ENCODE results near the gene SEC31A.

The SEC31A gene

DNA sequence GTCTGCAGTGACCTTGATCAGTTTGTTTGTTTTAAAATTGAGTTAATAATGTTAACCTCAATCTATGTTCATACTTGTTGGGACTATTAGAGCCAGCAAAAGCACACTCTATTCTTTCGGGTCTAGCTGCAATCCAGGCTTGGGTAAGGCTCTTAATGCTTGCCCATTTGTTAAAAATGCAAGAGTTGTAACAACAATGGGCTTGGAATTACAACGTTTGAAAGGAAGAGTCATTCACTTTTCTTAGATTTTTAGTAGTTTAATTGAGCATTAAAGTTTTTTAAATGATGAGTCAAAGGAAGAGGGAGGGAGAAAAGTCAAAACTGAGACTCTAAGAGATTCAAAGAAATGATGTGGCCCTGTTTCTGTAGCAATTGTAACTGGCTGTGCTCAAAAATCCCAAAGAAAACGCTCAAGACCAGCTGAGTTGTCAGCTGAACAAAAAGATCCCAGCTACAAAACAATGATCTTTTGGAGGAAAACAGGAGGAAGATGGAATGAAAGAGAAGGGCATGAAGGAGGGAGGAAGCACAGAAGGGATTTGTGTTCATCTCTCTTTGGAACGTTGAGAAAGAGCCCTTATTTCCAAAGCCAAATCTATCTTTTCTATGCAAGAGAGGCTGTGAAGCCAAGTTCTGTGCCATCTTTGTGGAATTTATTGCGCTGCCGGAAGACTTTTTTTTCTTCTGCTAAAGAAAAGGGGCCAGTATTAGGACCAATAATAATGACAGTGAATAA is 97.9 kb downstream of the SEC31A start:
- DNase-seq (ENCODE audit: low read depth in 2 of 3, low spot score in 2 of 3) = no peak

DNA sequence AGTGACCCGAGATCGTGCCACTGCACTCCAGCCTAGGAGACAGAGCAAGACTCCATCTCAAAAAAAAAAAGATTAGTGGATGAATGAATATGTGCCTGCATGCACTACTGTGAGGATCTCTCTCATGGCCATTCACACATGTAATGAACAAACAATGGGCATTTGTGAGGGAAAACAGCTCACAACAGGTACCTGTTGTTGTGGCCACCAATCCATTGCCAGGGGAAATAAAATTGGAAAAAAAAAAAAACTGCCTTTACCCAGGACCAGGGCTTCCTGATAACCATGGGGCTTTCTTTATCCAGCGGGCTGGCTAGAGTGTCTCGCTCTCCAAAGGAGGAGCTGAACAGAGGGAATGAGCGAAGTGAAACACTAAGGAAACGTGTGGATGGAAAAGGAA is 99.8 kb downstream of the SEC31A start:
- no peak for DNase-seq (ENCODE audit: low read depth in 2 of 3, low spot score in 2 of 3)

DNA sequence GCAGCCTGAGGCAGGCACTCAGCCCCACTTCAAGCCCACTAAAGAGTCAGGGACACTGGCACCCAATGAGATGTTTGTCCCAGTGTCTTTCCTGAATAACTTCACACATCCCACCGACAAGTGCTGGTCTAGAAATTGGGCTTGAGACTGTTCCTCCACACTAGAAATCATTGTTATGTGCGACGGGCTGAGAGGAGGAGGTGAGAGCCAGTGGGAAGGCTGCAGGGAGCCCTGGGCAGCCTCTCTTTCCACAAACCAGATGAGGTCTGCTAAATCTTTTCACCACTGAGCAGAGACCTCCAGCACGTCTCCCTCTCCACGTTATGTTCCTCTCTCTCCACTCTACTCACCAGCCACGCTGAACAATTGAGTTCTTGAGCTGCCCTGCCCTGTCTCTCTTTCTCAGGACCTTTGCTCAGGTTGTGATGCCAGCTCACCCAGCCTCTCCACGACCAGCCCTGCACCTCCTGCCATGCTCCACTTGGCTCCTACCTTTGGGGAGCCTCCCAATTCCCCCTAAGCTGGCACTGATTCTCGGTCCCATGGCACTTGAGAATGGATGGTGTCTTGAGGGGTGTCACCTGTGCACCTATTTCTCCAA is 100.8 kb downstream of the SEC31A start:
- DNase-seq (ENCODE audit: low read depth in 2 of 3, low spot score in 2 of 3) = no peak

DNA sequence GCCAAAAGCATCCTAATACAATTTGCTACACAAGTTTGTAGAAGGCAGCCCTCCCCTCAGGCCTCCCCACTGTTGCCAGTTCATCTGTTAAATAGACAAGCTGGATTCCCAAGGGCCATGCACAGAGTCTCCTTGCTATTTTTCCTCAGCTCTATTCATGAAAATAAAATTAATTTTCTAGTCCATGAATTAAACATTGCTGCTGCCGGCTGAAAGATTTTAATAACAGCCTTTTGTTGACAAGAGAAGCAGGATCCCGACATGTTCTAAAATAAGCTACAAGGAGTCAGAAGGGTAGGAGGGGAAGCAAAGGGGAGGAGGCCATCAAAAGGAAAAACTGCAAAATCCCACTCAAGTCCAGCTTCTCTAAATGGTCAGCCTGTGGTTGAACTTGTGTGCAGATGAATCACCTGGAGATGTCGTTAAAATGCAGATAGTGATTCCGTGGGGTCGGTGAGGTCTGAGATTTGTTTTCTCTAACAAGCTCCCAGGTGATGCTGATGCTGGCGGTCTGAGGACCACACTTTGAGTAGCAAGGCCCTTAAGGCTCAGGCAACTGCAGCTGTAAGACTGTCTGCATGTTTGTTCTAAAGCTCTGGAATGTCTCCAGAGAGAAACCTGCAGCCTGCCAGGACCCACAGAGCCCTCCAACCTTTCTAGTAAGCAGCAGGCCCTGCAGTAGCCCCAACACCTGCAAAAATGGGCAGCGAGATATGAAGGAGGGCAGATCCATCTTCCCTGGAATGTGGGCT is 101.8 kb downstream of the SEC31A start:
- DNase-seq (ENCODE audit: low read depth in 2 of 3, low spot score in 2 of 3) = no peak

DNA sequence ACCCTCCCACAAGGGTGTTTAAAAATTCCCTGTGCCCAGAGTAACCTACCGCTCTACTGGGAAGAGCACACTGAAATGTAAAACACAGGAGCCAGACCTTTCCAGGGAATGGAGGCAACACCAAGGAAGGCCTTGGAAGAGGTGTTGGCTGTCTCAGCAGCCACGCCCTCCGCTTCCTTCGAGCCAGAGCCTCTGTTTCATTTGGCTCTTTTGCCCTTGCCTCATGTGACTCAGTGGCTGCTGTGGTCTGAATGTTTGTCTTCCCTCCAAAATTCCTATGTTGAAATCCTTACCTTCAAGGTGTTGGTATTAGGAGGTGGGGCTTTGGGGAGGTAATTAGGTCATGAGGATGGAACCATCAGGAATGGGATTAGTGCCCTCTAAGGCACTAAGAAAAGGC is 103.6 kb downstream of the SEC31A start:
- no peak for DNase-seq (ENCODE audit: low read depth in 2 of 3, low spot score in 2 of 3)

DNA sequence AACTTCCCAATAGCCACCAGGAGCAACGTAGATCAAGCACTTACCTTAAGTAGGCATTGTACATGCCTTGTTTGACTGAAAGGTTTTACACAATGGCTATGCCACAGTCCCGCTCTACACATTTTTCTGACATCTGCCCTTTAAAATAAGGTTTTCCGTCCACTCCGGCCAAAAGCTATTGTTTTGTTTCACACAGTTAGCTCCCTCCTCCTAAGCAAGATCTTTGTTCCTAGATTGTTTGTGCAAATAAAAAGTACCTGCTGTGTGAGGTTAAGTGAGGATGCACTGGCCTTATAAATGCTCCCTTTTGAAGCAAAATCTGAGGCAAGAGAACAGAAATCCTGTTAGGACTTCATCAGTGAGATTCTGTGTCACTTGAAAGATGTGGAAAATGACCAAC is 104.1 kb downstream of the SEC31A start:
- no peak for DNase-seq (ENCODE audit: low read depth in 2 of 3, low spot score in 2 of 3)

DNA sequence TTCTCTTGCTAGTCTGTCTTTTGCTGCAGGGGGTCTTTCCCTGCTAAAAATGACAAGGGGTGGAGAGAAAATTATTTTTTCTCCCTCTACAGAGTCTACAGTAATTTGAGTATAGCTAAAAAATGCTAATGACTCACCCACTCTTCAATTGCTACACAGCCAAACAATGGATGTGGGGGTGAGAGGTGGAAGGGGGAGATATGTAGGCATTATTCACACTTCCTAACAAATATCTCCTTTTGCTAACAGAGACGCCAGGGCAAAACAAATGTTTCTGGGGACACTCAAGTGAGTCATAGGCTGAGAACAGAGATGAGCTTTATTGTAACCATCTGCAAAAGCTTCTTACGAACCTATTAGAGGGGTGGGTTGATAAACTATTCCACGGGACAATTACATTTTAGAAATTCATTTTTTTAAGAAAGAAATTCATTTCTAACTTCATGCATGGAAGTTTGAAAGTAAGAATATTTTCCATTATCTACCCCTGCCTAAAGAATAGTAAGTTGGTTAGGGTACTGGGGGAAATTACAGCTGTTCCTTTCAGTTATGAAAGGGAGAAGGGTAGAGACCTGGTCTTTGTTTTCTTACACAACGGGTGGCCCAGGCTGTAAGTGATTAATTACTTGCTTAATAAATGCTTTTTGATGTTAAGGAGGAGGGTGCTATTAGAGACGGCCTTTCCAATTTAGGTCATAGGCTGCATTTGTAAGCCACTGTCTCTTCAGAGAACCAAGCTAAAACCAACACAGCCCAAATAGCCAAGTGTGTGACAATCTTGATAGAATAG is 105.1 kb downstream of the SEC31A start:
- no peak for DNase-seq (ENCODE audit: low read depth in 2 of 3, low spot score in 2 of 3)

DNA sequence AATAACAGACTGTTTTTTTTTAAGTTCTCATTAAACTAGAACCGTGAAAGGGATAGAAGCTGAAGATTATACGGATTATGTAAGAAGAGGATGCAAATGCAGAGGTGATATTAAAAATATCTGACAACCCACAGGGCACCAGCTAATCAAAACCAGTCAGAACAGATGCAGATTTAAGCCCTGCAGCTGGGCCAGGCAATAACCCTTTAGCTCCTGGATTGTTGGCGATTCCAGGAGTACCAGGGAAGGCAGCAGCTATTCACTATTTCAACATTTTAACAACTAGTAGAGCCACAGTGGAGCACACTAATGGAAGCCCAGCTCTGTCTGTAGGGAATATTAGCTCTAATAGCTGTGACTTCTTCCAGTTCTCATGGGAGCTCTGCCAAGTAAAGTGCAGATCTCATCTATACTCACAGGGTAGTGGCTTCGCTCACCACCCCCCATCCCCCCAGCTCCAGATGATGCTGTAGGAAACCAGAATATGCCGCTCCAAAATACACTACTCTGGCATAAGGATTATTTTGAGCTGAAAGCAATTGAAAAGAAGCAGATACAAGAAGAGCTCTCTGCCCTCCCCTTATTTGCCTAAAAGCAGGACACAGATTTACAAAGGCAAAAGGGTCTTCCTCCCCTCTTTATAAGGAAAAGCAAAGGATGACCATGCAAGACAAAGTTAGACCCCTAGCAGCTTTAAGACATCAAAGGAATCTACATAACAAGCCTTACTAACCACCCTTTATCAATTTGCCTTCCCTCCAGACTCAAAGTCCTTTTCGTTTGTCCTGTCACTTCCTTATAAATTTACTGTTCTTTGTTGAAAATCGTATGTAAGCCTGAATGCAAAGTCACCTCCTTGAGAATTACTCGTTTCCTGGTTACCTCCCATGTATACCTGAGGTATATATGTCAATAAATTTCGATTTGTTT is 106.0 kb downstream of the SEC31A start:
- DNase-seq (ENCODE audit: low read depth in 2 of 3, low spot score in 2 of 3) = no peak

DNA sequence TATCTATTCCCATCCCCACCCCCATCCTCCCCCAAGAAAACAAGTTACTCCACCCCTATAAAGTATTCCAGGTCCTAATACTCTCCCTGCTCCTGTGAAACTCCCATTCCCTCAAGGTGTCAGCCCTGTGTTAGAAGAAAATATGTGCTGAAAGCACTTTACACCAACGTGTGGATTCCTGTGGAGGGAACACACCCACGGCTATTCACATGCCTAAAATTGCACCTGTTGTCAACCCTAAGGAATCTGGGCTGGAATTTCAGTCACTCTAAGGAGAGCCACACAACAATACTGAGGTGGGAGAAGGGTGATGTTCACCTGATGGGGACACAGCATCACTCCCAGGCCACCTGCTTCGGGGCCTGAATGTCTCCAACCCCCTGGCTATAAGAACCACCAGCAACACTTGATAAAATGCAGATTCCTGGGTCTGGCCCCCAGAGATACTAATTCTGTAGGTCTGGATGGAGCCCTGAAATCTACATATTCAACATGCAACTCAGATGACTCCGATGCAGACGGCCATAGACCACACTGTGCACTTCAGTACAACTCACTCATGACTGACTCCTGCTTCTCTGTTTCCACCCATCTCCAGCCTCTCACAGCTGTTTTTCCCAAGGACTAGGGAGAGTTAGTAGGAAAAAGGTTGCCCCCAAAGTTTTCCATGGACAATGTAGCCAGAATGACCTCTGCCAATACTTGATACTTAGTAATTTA is 108.2 kb downstream of the SEC31A start:
- no peak for DNase-seq (ENCODE audit: low read depth in 2 of 3, low spot score in 2 of 3)

DNA sequence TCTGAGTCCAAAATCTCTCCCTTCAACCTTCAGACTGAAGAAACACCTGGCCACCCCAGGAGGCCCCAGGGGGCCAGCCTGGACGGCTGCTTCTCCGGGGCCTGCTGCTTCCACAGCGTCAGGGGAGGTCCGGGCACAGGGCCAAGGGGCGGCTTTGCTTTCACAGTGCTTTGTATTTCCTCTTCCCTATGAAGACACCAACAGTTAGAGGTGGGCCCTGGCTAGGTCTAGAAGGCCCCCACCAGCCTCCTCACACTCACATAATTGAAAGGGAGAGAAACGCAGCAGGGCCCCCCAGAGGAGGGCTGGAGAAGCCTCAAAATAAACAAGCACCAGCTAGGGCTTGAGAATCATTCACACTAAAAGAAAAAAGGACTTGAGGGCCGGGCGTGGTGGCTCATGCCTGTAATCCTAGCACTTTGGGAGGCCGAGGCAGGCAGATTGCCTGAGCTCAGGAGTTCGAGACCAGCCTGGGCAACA is 110.2 kb downstream of the SEC31A start:
- no peak for DNase-seq (ENCODE audit: low read depth in 2 of 3, low spot score in 2 of 3)

DNA sequence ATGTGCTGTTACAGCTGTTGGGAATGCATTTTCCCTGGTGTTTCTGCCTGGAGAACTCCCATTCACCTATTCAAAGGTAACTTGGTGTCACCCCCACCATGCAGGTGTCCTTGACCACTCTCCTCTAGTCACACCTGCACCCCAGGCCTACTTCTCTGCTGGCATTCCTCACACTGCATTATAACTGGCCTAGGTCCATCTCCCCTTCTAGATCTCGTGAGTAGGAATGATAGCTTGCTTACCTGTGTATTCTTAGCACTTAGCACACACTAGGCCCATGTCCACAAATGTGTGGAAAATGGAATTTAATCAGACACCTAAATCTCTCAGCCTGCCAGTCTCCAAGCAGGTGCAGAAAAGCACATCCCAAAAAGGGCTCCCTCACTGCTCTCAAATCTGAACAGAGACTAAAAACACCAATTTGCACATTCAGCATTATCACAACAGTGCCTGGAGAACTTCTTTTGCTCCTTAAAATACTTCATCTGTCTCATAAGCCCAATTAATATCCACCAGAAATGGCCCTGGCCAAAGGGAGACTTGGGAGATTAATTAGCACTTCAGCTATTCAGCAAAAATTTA is 110.7 kb downstream of the SEC31A start:
- DNase-seq (ENCODE audit: low read depth in 2 of 3, low spot score in 2 of 3) = no peak

DNA sequence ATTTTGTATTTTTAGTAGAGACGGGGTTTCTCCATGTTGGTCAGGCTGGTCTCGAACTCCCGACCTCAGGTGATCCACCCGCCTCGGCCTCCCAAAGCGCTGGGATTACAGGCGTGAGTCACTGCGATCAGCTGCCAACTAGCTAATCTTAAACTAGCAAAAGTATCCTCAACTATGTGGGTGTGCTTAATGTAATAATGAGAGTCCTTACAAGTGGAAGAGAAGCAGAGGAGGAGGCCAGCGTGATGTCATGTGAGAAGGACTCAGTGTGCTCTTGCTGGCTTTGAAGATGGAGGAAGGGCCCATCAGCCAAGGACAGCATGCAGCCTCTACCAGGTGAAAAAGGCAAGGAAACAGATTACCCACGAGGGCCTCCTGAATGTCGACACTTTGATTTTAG is 111.9 kb downstream of the SEC31A start:
- no peak for DNase-seq (ENCODE audit: low read depth in 2 of 3, low spot score in 2 of 3)

DNA sequence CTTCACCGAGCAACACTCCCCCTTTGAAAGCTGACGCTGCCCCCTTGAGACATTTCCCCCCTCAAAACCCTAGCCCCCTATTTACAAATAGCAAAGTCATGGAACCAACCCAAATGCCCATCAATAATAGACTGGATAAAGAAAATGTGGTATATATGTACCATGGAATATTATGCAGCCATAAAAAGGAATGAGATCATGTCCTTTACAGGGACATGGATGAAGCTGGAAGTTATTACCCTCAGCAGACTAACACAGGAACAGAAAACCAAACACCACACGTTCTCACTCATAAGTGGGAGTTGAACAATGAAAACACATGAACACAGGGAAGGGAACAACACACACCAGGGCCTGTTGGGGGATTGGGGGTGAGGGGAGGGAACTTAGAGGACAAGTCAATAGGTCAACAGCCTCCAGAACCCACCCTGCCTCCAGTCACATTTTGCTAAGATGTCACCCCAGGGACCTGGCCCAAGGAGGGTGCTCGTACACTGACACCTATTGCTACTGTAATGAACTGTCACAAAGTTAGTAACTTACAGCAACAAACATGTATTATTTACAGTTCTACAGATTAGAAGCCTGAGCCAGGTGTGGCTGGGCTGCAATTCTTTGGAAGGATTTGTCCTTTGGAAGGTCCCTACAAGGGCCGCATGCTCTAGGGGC is 113.0 kb downstream of the SEC31A start:
- DNase-seq (ENCODE audit: low read depth in 2 of 3, low spot score in 2 of 3) = no peak

DNA sequence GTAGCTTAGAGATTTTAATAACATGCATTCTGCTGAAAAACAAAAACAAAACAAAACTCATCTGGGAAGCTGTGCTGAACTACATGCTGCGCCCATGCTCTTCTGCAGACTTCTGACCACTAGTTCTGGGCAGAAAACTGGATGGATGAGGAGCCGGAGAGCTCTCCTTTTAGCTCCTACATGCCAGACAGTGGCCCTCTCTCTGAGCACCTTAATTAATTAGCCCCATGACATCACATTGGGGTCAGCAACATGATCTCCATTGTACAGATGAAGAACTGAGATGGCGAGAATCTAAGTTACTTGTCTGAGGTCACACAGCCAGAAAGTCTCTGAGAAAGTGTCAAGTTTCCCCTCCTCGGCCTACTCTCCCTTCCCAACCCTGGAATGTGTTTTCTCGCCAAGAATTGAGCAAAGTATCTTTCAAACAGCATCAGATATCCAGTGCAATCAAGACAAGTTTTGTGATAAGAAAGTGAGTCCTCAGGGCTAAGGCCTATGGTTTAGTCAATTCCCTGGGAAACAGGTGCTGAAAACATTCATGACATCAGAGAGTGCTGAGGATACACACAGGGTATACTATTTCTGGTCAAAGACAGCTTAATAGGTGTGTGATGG is 113.9 kb downstream of the SEC31A start:
- no peak for DNase-seq (ENCODE audit: low read depth in 2 of 3, low spot score in 2 of 3)

DNA sequence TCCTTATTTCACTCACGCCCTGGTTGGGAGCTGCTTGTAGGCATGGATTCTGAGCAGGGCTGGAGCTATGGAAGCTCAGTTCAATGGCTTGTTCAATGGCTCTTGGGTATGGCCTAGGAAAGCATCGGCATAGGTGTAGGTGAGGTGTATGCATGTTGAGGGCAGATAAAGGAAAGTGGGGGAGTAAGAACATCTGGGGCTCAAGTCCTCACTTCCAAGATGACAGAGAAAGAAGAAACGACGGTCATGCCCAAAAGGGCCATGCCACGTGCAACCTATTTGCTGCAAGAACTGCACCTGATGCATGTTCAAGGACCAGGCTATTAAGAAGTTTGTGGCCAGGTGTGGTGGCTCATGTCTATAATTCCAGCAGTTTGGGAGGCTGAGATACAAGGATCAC is 115.7 kb downstream of the SEC31A start:
- no peak for DNase-seq (ENCODE audit: low read depth in 2 of 3, low spot score in 2 of 3)

DNA sequence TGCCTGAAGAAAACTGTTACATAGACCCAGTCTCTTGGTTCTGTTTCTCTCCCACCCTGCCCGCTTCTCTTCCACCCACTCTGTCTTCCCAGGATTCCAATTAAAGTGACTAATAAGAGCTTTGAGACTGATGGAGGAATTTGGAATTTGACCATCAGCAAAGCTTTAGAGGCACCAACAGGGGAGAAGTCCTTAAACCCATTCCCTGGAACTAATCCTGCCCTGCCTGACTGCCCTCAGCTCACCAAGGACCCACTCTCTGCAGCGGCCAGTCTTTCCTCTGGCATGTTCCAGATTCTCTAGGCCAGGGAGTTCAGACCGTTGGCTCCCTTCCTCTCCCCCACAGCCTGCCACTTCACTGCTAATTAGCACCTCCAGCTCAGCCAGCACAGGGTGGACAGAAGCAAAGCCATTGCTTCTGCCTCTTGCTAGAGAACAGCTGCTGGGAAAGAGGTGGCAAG is 116.2 kb downstream of the SEC31A start:
- no peak for DNase-seq (ENCODE audit: low read depth in 2 of 3, low spot score in 2 of 3)

DNA sequence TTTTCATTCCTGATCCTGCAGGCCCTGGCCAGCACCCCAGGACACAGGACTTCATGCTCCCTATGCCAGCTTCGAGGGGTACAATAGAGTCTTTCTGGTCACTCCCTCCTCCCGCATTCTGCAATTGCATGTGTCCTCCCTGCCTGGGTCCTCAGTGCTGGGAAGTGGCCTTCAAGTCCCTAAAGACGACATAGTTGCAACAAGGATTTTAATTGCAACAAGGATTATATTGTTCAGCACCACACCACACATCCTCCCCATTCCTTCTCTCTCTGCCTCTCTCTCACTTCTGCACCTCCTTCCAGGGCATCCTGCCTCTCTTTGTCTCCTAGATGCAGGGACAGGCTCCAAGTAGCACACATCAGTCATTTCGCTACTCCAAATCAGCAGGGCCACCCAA is 117.9 kb downstream of the SEC31A start:
- no peak for DNase-seq (ENCODE audit: low read depth in 2 of 3, low spot score in 2 of 3)

DNA sequence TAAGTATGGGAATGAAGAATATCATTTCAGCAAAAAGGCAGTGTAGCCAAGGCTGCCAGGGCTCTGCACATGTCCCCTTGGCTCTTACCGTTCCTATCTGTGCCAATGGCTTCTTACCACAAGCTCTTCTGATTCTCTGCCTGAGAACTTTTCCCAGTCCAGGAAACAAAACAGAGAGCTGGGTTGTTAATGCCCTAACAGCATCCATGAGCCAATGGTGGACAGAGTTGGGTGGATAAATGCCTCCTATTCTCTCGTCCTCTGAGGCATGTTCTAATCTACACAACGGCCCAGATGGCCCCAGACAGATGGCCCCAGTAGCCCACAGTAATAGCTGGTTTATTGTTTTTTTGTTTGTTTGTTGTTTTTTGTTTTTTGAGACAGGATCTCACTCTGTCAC is 120.3 kb downstream of the SEC31A start:
- DNase-seq (ENCODE audit: low read depth in 2 of 3, low spot score in 2 of 3) = no peak
